HG02588 (cell line): ENCODE data around the gene UBE2O.
"Not testable (repeated sequence)": the region's sequence is repeated elsewhere in the genome, so short reads cannot be mapped to it uniquely, and the experiment has no call there.

ENCODE experiments used
- ATAC-seq: cut with Tn5 transposase; IDR thresholded peaks from one replicate; pipeline ENCODE4 v1.9.1; 2021; ENCODE audit warnings: mild to moderate bottlenecking, moderate library complexity; ENCODE audit not compliant: unreplicated experiment

The UBE2O gene

GRCh38 chr17:76356803-76357456, 96.0 kb downstream of the UBE2O start:
- no peak for ATAC-seq

GRCh38 chr17:76354747-76355310, 98.1 kb downstream of the UBE2O start:
- no peak for ATAC-seq

- ATAC-seq, result no peak
Observed at GRCh38 chr17:76354317-76354729, 98.6 kb downstream of the UBE2O start.

- peak; percentile 86 for ATAC-seq
Observed at GRCh38 chr17:76353599-76354316, 99.2 kb downstream of the UBE2O start, which contains the start of gene PRPSAP1. PRPSAP1 (minus strand) TSS chr17:76353916; CDS start chr17:76353703, 213 bp downstream.

GRCh38 chr17:76353004-76353598, 99.9 kb downstream of the UBE2O start:
- peak; percentile 22 for ATAC-seq

- no peak for ATAC-seq
Observed at GRCh38 chr17:76351526-76352071, 101.4 kb downstream of the UBE2O start.

GRCh38 chr17:76350463-76350862, 102.5 kb downstream of the UBE2O start:
- ATAC-seq, result no peak

- ATAC-seq, result not testable (repeated sequence)
Observed at GRCh38 chr17:76346936-76347335, 106.0 kb downstream of the UBE2O start.

- ATAC-seq, result no peak
Observed at GRCh38 chr17:76345377-76345974, 107.5 kb downstream of the UBE2O start.

- no peak for ATAC-seq
Observed at GRCh38 chr17:76343106-76343505, 109.8 kb downstream of the UBE2O start.

- no peak for ATAC-seq
Observed at GRCh38 chr17:76341301-76341700, 111.7 kb downstream of the UBE2O start.
